ENCODE data around the gene UBN1. TPM values are rescaled to one million over a fixed set of nuclear protein-coding genes. Genes with fewer than 3 reads are reported as not detected.
A peak's percentile ranks its signal among the peaks of the same experiment; 100 is the strongest.

The UBN1 gene
- total RNA-seq, 1 donor from 2014 or later, result 17.6 TPM

DNA sequence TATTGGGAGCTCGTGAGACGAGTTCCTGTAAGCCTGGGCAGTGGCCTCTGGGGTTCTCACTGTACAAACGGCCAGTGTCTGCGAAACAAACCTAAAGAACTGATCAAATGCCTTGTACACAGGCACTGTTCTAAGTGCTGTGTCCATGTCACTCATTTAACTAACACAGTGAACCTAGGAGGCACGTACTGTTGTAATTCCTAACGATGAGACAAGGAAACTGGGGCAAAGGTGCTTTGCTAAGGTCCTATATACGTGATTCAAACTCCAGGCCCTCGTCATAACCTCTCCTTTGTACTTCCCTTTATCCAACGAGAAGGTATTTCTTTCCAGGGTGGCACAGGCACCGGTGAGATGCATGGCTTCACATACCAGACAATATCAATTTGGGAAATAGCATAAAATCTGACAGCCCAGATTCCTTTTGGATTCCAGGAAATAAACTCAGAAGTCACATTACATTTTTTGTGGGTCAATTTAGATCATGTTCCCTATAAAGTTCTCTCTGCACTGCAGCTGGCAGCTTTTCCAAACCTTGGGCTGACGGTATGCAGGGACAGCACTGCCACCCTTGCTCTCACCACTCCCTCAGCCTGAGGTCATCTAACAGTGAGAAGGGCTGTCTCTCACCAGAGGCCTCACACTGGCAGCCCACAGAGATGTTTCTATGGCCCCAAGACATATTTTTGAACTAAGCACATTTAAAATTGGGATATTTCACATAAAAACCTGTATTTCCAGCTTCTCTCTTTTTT is 18.5 kb upstream of the UBN1 start:
- H3K36me3 ChIP-seq (ENCODE audit: control insufficient read depth, insufficient read depth, low read length), result peaks cover 34% of the 10 kb centered on the region
- FAIRE-seq (peak; percentile 13), DNase-seq (ENCODE audit: low read depth) (no peak)
- TF ChIP-seq, protein P1, sequence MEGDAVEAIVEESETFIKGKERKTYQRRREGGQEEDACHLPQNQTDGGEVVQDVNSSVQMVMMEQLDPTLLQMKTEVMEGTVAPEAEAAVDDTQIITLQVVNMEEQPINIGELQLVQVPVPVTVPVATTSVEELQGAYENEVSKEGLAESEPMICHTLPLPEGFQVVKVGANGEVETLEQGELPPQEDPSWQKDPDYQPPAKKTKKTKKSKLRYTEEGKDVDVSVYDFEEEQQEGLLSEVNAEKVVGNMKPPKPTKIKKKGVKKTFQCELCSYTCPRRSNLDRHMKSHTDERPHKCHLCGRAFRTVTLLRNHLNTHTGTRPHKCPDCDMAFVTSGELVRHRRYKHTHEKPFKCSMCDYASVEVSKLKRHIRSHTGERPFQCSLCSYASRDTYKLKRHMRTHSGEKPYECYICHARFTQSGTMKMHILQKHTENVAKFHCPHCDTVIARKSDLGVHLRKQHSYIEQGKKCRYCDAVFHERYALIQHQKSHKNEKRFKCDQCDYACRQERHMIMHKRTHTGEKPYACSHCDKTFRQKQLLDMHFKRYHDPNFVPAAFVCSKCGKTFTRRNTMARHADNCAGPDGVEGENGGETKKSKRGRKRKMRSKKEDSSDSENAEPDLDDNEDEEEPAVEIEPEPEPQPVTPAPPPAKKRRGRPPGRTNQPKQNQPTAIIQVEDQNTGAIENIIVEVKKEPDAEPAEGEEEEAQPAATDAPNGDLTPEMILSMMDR (IDR thresholded peaks at IDR 0.05; ENCODE audit: insufficient read depth, low read length, severe bottlenecking), result no peak
- H3K4me3 ChIP-seq (ENCODE audit: low read depth, low read length), result no peak overlapping the region
- no peaks in the 10 kb centered on the region for H3K27me3 ChIP-seq (ENCODE audit: control insufficient read depth, insufficient read depth, low read length)

DNA sequence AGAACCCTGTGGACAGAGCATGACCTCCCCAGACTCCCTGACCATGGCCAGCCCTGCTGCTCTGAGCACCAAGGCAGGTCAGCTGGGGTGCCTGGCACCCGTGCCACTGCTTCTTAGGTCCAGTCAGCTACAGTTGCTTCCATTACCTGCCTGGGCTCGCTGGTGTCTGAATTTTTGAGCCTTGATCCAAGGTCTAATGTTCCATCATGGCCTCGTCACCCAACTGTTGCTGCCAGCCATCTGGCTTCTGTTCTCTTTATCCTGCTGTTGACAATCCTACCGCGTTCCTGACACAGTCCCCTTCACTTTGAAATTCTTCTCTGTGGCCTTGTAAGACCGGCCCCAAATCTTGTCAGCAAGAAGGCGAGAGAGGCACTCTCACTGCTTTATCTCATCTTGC is 16.9 kb upstream of the UBN1 start:
- H3K36me3 ChIP-seq (ENCODE audit: control insufficient read depth, insufficient read depth, low read length), result peaks cover 33% of the 10 kb centered on the region
- H3K4me3 ChIP-seq (ENCODE audit: low read depth, low read length), result no peak overlapping the region
- DNase-seq (ENCODE audit: low read depth) (no peak), FAIRE-seq (no peak)
- H3K27me3 ChIP-seq (ENCODE audit: control insufficient read depth, insufficient read depth, low read length), result no peaks in the 10 kb centered on the region
- TF ChIP-seq, protein P1 (IDR thresholded peaks at IDR 0.05; ENCODE audit: insufficient read depth, low read length, severe bottlenecking), result no peak

DNA sequence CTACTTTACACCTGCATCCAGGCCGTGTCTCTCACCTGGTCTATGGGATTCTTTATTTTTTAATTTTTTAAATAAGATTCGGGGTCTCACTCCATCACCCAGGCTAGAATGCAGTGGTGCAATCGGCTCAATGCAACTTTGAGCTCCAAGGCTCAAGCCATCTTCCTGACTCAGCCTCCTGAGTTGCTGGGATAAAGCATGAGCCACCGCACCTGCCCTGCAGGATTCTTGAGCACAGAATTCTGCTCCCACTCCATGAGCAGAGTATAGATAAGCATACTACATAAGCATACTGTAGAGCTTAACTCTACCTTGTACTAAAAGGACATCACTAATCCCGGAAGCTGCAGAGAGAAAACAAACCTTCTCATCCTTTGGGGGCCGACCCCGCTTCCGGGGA is 15.7 kb upstream of the UBN1 start:
- Histone ChIP-seq H3K27me3 (ENCODE audit: control insufficient read depth, insufficient read depth, low read length) (no peaks in the 10 kb centered on the region), H3K36me3 (ENCODE audit: control insufficient read depth, insufficient read depth, low read length) (peaks cover 32% of the 10 kb centered on the region), H3K4me3 (ENCODE audit: low read depth, low read length) (no peak overlapping the region)
- DNase-seq (ENCODE audit: low read depth) (no peak), FAIRE-seq (no peak)
- TF ChIP-seq, protein P1 (IDR thresholded peaks at IDR 0.05; ENCODE audit: insufficient read depth, low read length, severe bottlenecking), result no peak

- DNase-seq (ENCODE audit: low read depth) (no peak), FAIRE-seq (no peak)
- TF ChIP-seq, protein P1 (IDR thresholded peaks at IDR 0.05; ENCODE audit: insufficient read depth, low read length, severe bottlenecking), result no peak
- H3K4me3 ChIP-seq (ENCODE audit: low read depth, low read length), result no peak overlapping the region
- no peaks in the 10 kb centered on the region for H3K27me3 ChIP-seq (ENCODE audit: control insufficient read depth, insufficient read depth, low read length)
- H3K36me3 ChIP-seq (ENCODE audit: control insufficient read depth, insufficient read depth, low read length), result peaks cover 29% of the 10 kb centered on the region
Observed at GRCh38 chr16:4832698-4833343, 14.5 kb upstream of the UBN1 start.

DNA sequence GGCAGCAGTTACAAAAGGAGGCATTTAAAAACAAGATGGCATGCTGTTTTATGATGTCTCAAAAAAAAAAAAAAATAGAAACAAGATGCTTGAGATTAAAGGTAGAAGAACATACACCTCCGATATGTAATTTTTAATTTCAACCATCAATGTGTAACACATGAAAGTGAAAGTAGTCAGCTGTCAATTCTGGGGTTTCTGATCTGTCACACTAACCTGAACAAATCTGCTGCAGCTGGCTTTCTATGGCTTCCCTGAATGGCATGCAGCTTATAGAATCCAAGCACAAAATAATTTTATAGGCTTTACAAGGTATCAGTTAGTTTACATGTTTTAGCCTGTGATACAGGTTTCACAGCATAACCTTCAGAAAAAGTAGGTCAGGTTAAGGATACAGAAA is 13.7 kb upstream of the UBN1 start:
- H3K4me3 ChIP-seq (ENCODE audit: low read depth, low read length), result no peak overlapping the region
- peaks cover 26% of the 10 kb centered on the region for H3K36me3 ChIP-seq (ENCODE audit: control insufficient read depth, insufficient read depth, low read length)
- TF ChIP-seq, protein P1 (IDR thresholded peaks at IDR 0.05; ENCODE audit: insufficient read depth, low read length, severe bottlenecking), result no peak
- no peak for FAIRE-seq
- DNase-seq (ENCODE audit: low read depth), result no peak
- H3K27me3 ChIP-seq (ENCODE audit: control insufficient read depth, insufficient read depth, low read length), result no peaks in the 10 kb centered on the region
